Sigmoid colon (tissue), 4 donors: ENCODE measurements around the gene GRID2.

ENCODE experiments used
- CTCF ChIP-seq, 4 experiments: fragments of 450-650 bp in 3 of 4; fragments of 200-600 bp in 1 of 4; IDR thresholded peaks; one replicate each; pipeline ENCODE4 v1.5.1; 2016 to 2019; ENCODE audit warnings: antibody characterized with exemption in 4 of 4, mild to moderate bottlenecking in 3 of 4, moderate library complexity in 2 of 4
- EP300 ChIP-seq, 4 donors: sonication (generic); formaldehyde crosslinking; IDR thresholded peaks; one replicate each; pipeline ENCODE4 v1.6.1; 2017; ENCODE audit warnings: antibody characterized with exemption in 4 of 4
- POLR2A ChIP-seq, 2 donors: fragments of 450-650 bp; IDR thresholded peaks; one replicate each; pipeline ENCODE4 v1.6.1; 2016; ENCODE audit warnings: antibody characterized with exemption in 2 of 2, mild to moderate bottlenecking in 2 of 2, moderate library complexity in 2 of 2

- TF ChIP-seq POLR2A (IDR thresholded peaks at IDR 0.05) (no peak), CTCF (IDR thresholded peaks at IDR 0.05) (no peak), EP300 (IDR thresholded peaks at IDR 0.05) (no peak)
These were observed 799.3 kb downstream of the GRID2 start for GRCh38 chr4:93103042-93103441.
